Measurements from ENCODE around the gene HECTD4. TPM values are rescaled to one million over a fixed set of nuclear protein-coding genes. Genes with fewer than 3 reads are reported as not detected.

Gene HECTD4
- polyA plus RNA-seq, 3 donors, result 36.9 to 39.6 (median 37.5) TPM

DNA sequence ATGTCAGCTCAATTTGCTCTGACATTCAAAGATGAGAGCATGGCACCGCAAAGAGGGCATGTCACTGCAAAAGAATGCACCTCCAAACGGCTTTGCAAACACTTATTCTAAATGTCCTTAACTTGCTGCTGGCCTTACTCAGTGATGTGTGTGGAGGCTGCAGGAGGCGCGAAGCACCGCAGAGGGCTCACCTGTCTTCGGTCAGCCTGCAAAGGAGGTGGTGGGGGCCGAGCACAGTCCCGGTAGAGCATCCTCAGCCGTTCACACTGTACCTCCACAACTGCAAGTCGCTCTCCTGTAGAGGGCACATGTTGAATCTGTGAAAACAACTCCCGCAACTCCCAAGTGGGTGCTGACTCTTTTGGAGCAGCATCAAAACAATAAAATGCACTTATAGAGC is 163.0 kb downstream of the HECTD4 start:
- DNase-seq (ENCODE audit: low read depth in 3 of 3, low spot score in 2 of 3), result no peak

DNA sequence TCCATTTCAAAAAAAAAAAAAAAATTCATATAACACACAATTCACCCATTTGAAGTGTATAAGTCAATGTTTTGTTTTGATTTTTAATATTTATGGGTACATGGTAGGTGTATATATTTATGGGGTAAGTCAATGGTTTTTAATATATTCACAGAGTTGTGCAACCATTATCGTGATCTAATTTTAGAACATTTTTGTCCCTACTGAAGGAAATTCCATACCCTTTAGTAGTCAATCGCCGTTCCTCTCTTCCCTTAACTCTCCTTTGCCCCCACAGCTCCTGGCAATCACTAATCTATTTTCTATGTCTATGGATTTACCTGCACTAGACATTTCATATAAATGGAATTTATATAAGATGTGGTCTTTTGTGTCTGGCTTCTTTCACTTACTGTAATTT is 164.1 kb downstream of the HECTD4 start:
- no peak for DNase-seq (ENCODE audit: low read depth in 3 of 3, low spot score in 2 of 3)

DNA sequence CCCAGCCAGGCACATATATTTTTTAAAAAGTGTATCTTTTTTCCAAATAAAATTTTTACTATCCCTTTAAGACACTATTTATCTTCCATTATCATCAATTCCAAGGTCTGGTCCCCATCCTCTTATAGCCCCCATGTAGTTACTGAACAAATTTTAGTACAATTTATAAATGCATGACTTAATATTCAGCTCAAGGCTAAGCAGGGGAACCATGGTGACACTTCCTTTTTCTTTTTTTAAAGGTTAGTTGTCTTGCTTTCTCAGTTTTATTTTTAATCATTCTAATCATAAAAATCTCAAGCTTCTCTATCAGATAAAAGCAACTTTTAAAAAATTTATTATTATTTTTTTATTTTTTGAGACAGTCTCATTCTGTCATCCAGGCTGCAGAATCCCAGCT is 164.6 kb downstream of the HECTD4 start:
- DNase-seq (ENCODE audit: low read depth in 3 of 3, low spot score in 2 of 3), result no peak

GRCh38 chr12:112216223-112216622 is 166.0 kb downstream of the HECTD4 start:
- no peak for DNase-seq (ENCODE audit: low read depth in 3 of 3, low spot score in 2 of 3)

GRCh38 chr12:112214064-112214463 is 168.2 kb downstream of the HECTD4 start:
- no peak for DNase-seq (ENCODE audit: low read depth in 3 of 3, low spot score in 2 of 3)

DNA sequence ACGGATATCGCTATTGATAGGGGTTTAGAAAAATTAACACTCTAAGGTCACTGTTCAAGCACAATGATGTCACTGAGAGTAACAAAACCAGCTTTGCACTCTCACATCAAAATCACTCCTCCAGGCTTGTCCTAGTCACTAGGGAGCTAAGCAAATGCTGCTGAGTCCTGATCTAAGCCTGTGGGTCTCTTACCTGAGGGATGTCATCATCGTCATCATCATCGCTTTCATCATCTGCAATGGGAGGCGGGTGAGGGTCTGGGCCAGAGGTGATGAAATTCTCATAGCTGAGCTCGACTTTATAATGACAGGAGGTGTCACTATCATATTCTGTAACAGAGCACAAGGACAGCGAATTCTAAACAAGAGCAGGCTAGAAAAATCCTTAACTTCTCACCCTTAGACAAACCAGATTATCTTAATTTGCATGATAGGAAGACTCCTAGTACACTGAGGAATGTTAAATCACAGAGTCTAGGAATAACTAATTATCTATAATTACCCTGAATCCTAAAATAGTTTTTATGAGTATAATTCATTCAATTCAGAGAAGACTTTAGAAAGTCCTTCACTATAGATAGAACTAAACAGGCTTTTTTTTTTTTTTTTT is 173.8 kb downstream of the HECTD4 start:
- DNase-seq (ENCODE audit: low read depth in 3 of 3, low spot score in 2 of 3), result no peak

DNA sequence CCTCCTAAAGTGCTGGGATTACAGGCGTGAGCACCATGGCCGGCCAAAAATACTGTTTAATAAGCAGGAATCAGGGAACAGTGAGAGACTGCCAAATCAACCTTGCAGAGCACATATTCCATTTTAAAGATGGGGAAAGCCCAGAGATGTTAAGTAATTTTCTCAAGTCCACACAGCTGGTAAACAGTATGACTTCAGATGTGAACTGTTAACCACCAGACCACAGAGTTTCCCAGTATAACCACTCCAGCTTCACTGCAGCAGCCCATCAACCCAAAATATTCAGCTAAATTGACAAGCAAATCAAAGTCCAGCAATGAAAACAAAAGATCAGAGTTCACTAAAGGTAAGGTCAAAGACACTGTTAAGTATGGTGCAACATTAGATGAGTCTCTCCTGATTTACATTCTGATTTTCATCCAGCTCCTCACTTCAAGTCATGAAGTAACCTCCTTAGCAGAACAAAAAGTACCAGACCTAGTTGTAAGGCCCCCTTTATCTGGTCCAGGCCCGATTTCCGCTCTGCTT is 174.8 kb downstream of the HECTD4 start:
- no peak for DNase-seq (ENCODE audit: low read depth in 3 of 3, low spot score in 2 of 3)

DNA sequence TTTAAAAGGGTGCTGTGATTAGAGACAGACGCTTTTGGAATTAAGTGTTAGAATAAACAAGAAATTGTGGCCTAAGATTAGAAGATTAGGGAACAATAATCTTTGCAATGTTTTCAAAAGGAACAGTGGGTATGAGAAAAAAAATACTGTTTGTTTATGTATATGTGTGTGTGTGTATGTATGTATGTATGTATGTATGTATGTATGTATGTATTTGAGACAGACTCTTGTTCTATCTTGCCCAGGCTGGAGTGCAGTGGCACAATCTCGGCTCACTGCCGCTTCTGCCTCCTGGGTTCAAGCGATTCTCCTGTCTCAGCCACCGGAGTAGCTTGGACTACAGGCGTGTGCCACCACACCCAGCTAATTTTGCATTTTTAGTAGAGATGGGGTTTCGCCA is 175.3 kb downstream of the HECTD4 start:
- DNase-seq (ENCODE audit: low read depth in 3 of 3, low spot score in 2 of 3), result no peak

- no peak for DNase-seq (ENCODE audit: low read depth in 3 of 3, low spot score in 2 of 3)
These were observed 183.1 kb downstream of the HECTD4 start for GRCh38 chr12:112199136-112199535.

GRCh38 chr12:112198120-112198733 is 184.0 kb downstream of the HECTD4 start:
- DNase-seq (ENCODE audit: low read depth in 3 of 3, low spot score in 2 of 3), result peak in 2 of 3 donors; percentile 19 to 27

DNA sequence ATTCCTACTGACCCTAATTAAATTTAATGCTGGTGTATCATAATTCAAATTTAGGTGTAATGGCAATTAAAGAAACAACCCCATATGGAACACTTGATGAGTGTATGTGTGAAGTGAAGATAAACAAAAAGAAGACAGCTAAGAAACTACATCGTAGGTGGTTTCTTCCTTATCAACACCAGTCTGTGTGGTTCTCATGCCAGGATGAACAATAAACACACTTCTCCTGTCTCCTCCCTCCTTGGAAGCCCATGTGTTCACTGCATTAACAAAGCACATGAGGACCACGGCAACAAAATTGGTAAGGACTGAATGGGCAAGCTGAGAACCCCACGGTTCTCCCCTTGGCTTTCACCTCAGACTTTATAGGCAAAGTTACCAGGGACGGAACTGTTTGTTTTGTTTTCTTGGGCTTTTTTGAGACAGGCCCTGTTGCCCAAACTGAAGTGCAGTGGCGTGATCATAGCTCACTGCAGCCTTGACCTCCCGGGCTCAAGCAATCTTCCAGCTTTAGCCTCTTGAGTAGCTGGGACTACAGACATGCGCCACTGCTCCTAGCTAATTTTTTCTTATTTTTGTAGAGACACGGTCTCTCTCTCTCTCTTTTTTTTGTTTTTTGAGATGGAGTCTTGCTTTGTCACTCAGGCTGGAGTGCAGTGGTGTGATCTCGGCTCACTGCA is 185.9 kb downstream of the HECTD4 start:
- no peak for DNase-seq (ENCODE audit: low read depth in 3 of 3, low spot score in 2 of 3)

DNA sequence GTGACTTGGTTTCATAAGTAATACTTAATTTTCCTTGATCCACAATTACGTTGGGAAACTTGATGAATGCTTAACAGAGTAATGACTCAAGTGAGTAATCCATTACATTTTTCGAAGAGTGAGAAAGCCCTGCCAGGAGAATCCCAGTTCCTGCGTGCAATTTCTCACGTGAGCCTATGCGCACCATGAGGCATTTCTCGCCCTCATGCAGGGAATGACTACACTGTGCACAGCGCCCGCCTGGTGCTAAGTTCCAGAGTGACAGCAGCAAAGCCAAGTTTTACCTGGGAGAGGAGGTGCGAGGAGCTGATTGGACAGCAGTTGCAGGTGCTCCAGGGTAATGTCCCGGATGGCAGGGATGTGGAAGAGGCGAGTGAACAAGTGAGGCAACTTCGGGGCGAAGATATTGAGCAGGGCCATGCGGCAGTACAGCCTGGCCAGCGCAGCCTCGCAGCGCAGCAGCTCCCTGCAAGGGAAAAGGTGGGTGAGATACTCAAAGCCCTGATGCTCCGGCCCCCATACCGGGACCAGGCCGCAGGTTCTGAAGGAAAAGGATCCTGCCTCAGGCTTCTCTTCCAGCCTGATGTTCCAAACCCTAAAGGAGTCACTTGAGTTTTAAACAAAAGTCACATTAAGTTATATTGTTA is 187.5 kb downstream of the HECTD4 start:
- no peak for DNase-seq (ENCODE audit: low read depth in 3 of 3, low spot score in 2 of 3)

DNA sequence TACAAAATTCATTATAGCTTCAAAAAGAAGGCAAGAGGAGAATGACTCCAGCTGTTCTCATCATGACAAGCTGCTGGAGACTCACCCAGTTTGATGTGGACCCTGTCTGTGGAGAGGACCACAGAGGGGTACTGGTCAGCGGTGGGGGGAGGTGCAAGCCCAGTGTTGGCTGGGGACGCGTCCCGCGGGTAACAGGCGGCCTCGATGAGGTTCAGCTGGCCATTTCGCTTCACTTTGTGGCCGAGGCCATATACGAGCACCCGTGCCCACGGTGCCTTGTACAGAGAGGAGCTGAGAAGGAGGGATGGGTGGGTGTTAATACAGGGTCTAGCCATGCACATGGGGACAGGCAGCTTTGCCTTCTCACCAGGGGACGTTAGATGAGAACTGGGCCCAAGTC is 189.8 kb downstream of the HECTD4 start:
- DNase-seq (ENCODE audit: low read depth in 3 of 3, low spot score in 2 of 3), result no peak

DNA sequence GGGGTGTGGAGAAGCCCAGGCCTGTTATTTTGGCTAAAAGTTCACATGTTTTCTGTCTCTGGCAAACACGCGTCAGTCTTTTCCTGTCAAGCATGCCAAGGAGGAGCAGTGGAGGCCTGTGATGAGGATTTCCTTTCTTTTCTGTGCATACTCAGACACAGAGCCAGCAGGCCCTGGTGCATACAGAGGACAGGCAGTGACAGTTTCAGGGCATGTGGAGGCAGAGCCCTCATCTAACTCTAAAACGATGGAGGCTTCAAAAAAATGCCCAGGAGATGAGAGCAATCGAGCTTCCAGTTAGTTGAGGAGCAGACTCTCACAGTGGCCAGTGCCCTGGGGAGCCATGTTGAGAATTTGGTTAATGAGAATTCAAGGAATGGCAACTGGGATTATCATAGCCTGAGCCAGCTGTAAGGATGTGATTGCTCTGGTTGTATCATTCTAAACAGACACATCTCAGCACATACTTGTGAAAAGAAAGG is 190.3 kb downstream of the HECTD4 start:
- DNase-seq (ENCODE audit: low read depth in 3 of 3, low spot score in 2 of 3), result no peak

- no peak for DNase-seq (ENCODE audit: low read depth in 3 of 3, low spot score in 2 of 3)
These were observed 191.0 kb downstream of the HECTD4 start for GRCh38 chr12:112191201-112191600.

DNA sequence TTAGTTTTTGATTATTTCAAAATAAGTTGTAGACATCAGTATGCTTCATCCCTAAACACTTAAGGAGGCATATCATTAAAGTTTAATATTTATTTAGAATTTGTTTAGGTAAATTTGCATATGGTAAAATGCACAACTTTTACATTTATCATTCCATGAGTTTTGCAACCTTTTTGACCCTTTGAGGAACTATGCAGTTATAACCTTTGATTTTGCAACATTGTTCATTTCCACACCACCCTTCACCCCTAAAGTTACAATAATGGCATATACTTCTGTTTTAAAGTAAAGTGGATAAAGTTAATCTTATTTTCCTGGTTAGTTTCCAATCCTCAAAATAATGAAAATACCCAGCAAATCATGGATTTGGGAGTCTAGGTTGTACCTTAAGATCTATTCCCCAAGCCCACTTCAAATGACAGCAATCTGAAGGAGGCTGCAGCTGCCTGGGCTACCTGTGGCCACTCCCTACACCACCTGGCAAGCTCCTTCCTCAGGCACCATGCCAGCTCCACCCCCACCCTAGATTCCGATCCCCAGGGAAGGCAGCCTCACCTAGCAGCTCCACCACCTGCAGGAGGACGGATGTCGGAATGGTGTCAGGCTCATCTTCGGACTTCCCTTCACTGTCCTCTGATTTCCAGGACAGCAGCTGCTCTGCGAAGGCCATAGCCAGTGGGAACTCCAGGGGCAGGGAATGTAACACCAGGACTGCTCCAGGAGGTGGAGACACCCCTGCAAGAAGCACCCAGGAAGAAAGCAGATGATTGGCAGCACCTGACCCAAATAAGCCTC is 191.8 kb downstream of the HECTD4 start:
- no peak for DNase-seq (ENCODE audit: low read depth in 3 of 3, low spot score in 2 of 3)

- DNase-seq (ENCODE audit: low read depth in 3 of 3, low spot score in 2 of 3), result no peak
These were observed 194.0 kb downstream of the HECTD4 start for GRCh38 chr12:112188130-112188830.

GRCh38 chr12:112185093-112185923 is 196.9 kb downstream of the HECTD4 start:
- no peak for DNase-seq (ENCODE audit: low read depth in 3 of 3, low spot score in 2 of 3)

Data from right renal cortex interstitium (tissue), 3 donors.